HEK293 (cell line): ENCODE measurements around the gene GJB3.

Experiments used
- CTCF ChIA-PET: fragments of 350-600 bp; formaldehyde crosslinking; extraction: SDS; loops from one replicate; lab custom pipeline; 2021; ENCODE audit warnings: antibody characterized with exemption; lab: Yijun Ruan, JAX
- POLR2A ChIA-PET: fragments of 300-600 bp; formaldehyde crosslinking; extraction: SDS; loops from one replicate; lab custom pipeline; 2020; ENCODE audit warnings: antibody characterized with exemption, inconsistent platforms; lab: Yijun Ruan, JAX
- H3K27ac ChIP-seq: fragments of 200-500 bp; sonication (Bioruptor generic); 2 replicates; pipeline ENCODE4 v1.5.1; 2014; ENCODE audit warnings: low read depth, low read length, control low read depth, inconsistent platforms; ENCODE audit errors: extremely low read depth
- H3K36me3 ChIP-seq, 2 experiments: fragments of 200-500 bp in 1 of 2; sonication (Bioruptor generic) in 1 of 2; 1 replicate in 1 of 2; 2 replicates in 1 of 2; pipeline ENCODE4 v1.5.1; 2014 to 2017; ENCODE audit warnings: inconsistent platforms in 2 of 2, low read length in 2 of 2; ENCODE audit not compliant: control insufficient read depth in 2 of 2, insufficient read depth in 1 of 2
- H3K4me1 ChIP-seq: fragments of 200-500 bp; sonication (Bioruptor generic); 2 replicates; pipeline ENCODE4 v1.5.1; 2014; ENCODE audit warnings: mild to moderate bottlenecking, low read length, inconsistent platforms; ENCODE audit not compliant: control insufficient read depth, insufficient read depth
- H3K4me3 ChIP-seq: 2 replicates; pipeline ENCODE4 v1.5.1; 2011; ENCODE audit warnings: low read depth, mild to moderate bottlenecking, control low read depth, low read length, moderate library complexity
- H3K9me3 ChIP-seq: fragments of 200-500 bp; sonication (Bioruptor generic); 2 replicates; pipeline ENCODE4 v1.5.1; 2014; ENCODE audit warnings: low read depth, low read length, inconsistent platforms; ENCODE audit not compliant: control insufficient read depth, insufficient read depth
- EGR2 ChIP-seq: fragments of 450-650 bp; formaldehyde crosslinking; IDR thresholded peaks from 2 replicates; pipeline ENCODE4 v1.5.1; 2016; ENCODE audit warnings: low read depth, missing biosample characterization, missing genetic modification characterization
- KLF16 ChIP-seq: fragments of 450-650 bp; formaldehyde crosslinking; IDR thresholded peaks from 2 replicates; pipeline ENCODE4 v1.5.1; 2017; ENCODE audit warnings: missing biosample characterization, missing genetic modification characterization
- KLF7 ChIP-seq: fragments of 450-650 bp; formaldehyde crosslinking; IDR thresholded peaks from 2 replicates; pipeline ENCODE4 v1.5.1; 2016; ENCODE audit warnings: missing biosample characterization, missing genetic modification characterization, borderline replicate concordance
- MZF1 ChIP-seq: fragments of 450-650 bp; formaldehyde crosslinking; IDR thresholded peaks from 2 replicates; pipeline ENCODE4 v1.5.1; 2017; ENCODE audit warnings: missing biosample characterization, missing genetic modification characterization, borderline replicate concordance
- SCRT2 ChIP-seq: fragments of 450-650 bp; formaldehyde crosslinking; IDR thresholded peaks from 2 replicates; pipeline ENCODE4 v1.5.1; 2016; ENCODE audit warnings: missing biosample characterization, missing genetic modification characterization
- ZBTB8A ChIP-seq: fragments of 450-650 bp; formaldehyde crosslinking; IDR thresholded peaks from 2 replicates; pipeline ENCODE4 v1.5.1; 2016; ENCODE audit warnings: missing biosample characterization, missing genetic modification characterization
- ZEB2 ChIP-seq: fragments of 450-650 bp; formaldehyde crosslinking; IDR thresholded peaks from 2 replicates; pipeline ENCODE4 v1.5.1; 2016; ENCODE audit warnings: missing biosample characterization, missing genetic modification characterization
- ZFHX2 ChIP-seq: fragments of 450-650 bp; formaldehyde crosslinking; conservative IDR thresholded peaks from 2 replicates; pipeline ENCODE4 v1.5.1; 2016; ENCODE audit warnings: missing biosample characterization, missing genetic modification characterization
- ZFP41 ChIP-seq: fragments of 450-650 bp; formaldehyde crosslinking; IDR thresholded peaks from 2 replicates; pipeline ENCODE4 v1.5.1; 2016; ENCODE audit warnings: missing biosample characterization, missing genetic modification characterization, borderline replicate concordance
- ZNF169 ChIP-seq: fragments of 450-650 bp; formaldehyde crosslinking; IDR thresholded peaks from 2 replicates; pipeline ENCODE4 v1.5.1; 2016; ENCODE audit warnings: missing biosample characterization, missing genetic modification characterization
- ZNF2 ChIP-seq: fragments of 450-650 bp; formaldehyde crosslinking; IDR thresholded peaks from 2 replicates; pipeline ENCODE4 v1.5.1; 2016; ENCODE audit warnings: missing biosample characterization, missing genetic modification characterization
- ZNF223 ChIP-seq: fragments of 450-650 bp; formaldehyde crosslinking; IDR thresholded peaks from 2 replicates; pipeline ENCODE4 v1.5.1; 2016; ENCODE audit warnings: missing biosample characterization, missing genetic modification characterization
- ZNF292 ChIP-seq: fragments of 450-650 bp; formaldehyde crosslinking; IDR thresholded peaks from 2 replicates; pipeline ENCODE4 v1.5.1; 2016; ENCODE audit warnings: low read depth, missing biosample characterization, missing genetic modification characterization, borderline replicate concordance
- ZNF335 ChIP-seq: fragments of 450-650 bp; formaldehyde crosslinking; conservative IDR thresholded peaks from 2 replicates; pipeline ENCODE4 v1.5.1; 2016; ENCODE audit warnings: missing biosample characterization, missing genetic modification characterization
- ZNF501 ChIP-seq: fragments of 450-650 bp; formaldehyde crosslinking; IDR thresholded peaks from 2 replicates; pipeline ENCODE4 v1.5.1; 2016; ENCODE audit warnings: missing biosample characterization, missing genetic modification characterization
- ZNF529 ChIP-seq: fragments of 450-650 bp; formaldehyde crosslinking; IDR thresholded peaks from 2 replicates; pipeline ENCODE4 v1.5.1; 2017; ENCODE audit warnings: missing genetic modification characterization, missing biosample characterization; ENCODE audit not compliant: insufficient replicate concordance
- ZNF549 ChIP-seq: fragments of 450-650 bp; IDR thresholded peaks from 2 replicates; pipeline ENCODE4 v1.5.1; 2018; ENCODE audit warnings: missing biosample characterization, missing genetic modification characterization, mild to moderate bottlenecking, inconsistent platforms, moderate library complexity
- ZNF660 ChIP-seq: fragments of 450-650 bp; IDR thresholded peaks from 2 replicates; pipeline ENCODE4 v1.5.1; 2018; ENCODE audit warnings: missing biosample characterization, mild to moderate bottlenecking, missing genetic modification characterization
- ZNF701 ChIP-seq: fragments of 450-650 bp; formaldehyde crosslinking; IDR thresholded peaks from 2 replicates; pipeline ENCODE4 v1.5.1; 2016; ENCODE audit warnings: missing biosample characterization, missing genetic modification characterization
- TF ChIP-seq, protein P1 (sequence below): fragments of 450-650 bp; formaldehyde crosslinking; optimal IDR thresholded peaks from 2 replicates; pipeline ENCODE3; 2016; ENCODE audit warnings: missing biosample characterization, mild to moderate bottlenecking, missing genetic modification characterization
- TF ChIP-seq, protein P2 (sequence below): fragments of 450-650 bp; IDR thresholded peaks from 2 replicates; pipeline ENCODE4 v1.5.1; 2018; ENCODE audit warnings: missing biosample characterization, missing genetic modification characterization
- TF ChIP-seq, protein P3 (sequence below): fragments of 450-650 bp; formaldehyde crosslinking; IDR thresholded peaks from 2 replicates; pipeline ENCODE4 v1.5.1; 2016; ENCODE audit warnings: missing biosample characterization, missing genetic modification characterization, borderline replicate concordance
- TF ChIP-seq, protein P4 (sequence below): fragments of 450-650 bp; formaldehyde crosslinking; IDR thresholded peaks from 2 replicates; pipeline ENCODE4 v1.5.1; 2017; ENCODE audit warnings: missing biosample characterization, missing genetic modification characterization

The GJB3 gene

DNA sequence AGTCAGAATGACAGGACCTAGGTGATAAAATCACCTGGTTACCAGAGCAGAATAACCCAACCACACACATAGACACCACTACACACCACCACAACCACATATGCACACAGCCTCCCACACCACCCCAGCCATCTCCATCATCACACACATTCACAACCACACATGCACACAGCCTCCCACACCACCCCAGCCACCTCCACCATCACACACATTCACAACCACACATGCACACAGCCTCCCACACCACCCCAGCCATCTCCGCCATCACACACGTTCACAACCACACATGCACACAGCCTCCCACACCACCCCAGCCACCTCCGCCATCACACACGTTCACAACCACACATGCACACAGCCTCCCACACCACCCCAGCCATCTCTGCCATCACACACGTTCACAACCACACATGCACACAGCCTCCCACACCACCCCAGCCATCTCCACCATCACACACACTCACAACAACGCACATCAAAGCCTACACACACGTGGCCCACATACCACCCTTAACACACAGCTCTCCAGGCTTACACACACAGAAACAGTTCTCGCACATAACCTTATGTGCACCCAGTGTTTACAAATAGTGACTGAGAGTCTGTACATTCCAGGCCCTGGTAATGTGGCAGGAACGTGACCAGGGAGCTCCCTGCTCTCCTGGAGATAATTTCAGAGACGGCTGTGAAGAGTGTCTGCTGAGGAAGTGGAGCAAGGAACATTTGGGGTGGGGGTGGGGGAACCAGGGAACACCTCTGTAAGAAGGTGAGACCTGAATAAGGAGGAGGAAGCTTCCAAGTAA is 3.3 kb upstream of the GJB3 start:
- Histone ChIP-seq H3K4me1 (no peaks in the 10 kb centered on the region), H3K27ac (no peak overlapping the region), H3K36me3 (no peaks in the 10 kb centered on the region), H3K4me3 (no peak overlapping the region), H3K9me3 (no peaks in the 10 kb centered on the region)
- POLR2A ChIA-PET, result no interaction called here
- TF ChIP-seq ZFHX2 (tag by site-specific recombination), result peak; percentile 74
- peak; percentile 91 for TF ChIP-seq EGR2 (tag by site-specific recombination)
- TF ChIP-seq ZNF501 (tag by site-specific recombination), result no peak
- TF ChIP-seq, protein P1, sequence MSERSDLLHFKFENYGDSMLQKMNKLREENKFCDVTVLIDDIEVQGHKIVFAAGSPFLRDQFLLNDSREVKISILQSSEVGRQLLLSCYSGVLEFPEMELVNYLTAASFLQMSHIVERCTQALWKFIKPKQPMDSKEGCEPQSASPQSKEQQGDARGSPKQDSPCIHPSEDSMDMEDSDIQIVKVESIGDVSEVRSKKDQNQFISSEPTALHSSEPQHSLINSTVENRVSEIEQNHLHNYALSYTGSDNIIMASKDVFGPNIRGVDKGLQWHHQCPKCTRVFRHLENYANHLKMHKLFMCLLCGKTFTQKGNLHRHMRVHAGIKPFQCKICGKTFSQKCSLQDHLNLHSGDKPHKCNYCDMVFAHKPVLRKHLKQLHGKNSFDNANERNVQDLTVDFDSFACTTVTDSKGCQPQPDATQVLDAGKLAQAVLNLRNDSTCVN, result no peak
- CTCF ChIA-PET, result interaction anchor here (0.6 to 2.5 kb wide), 4 partner anchors 28 to 527 kb away, joined by 3 to 11 read pairs (median 3); no protein-coding TSS in a partner anchor

DNA sequence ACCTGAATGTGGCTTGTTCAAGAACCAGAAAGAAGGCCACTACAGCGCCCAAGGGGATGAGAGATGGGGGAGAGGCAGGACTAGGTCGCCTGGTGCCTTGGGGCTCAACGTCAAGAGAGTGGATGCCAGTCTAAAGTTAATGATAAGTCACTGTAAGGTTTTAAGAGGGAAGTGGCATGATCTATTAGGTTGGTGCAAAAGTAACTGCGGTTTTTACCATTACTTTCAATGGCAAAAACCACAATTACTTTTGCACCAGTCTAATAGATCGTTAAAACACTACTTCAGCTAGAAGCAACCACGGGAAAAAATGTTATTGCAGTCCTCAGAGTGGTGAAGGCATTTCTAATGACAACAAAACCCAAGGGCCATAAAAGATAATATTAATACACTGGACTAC is 2.6 kb upstream of the GJB3 start:
- H3K9me3 ChIP-seq, result no peaks in the 10 kb centered on the region
- ChIA-PET CTCF (interaction anchor here (0.7 to 2.5 kb wide), 4 partner anchors 9 to 528 kb away, joined by 3 to 11 read pairs (median 4); no protein-coding TSS in a partner anchor), POLR2A (no interaction called here)
- H3K36me3 ChIP-seq, result no peaks in the 10 kb centered on the region
- H3K4me3 ChIP-seq, result no peak overlapping the region
- H3K27ac ChIP-seq, result no peak overlapping the region
- no peaks in the 10 kb centered on the region for H3K4me1 ChIP-seq
- no peak for TF ChIP-seq ZNF169 (tag by site-specific recombination)
- TF ChIP-seq, protein P2, sequence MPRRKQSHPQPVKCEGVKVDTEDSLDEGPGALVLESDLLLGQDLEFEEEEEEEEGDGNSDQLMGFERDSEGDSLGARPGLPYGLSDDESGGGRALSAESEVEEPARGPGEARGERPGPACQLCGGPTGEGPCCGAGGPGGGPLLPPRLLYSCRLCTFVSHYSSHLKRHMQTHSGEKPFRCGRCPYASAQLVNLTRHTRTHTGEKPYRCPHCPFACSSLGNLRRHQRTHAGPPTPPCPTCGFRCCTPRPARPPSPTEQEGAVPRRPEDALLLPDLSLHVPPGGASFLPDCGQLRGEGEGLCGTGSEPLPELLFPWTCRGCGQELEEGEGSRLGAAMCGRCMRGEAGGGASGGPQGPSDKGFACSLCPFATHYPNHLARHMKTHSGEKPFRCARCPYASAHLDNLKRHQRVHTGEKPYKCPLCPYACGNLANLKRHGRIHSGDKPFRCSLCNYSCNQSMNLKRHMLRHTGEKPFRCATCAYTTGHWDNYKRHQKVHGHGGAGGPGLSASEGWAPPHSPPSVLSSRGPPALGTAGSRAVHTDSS, result no peak
- TF ChIP-seq KLF16 (tag by site-specific recombination), result no peak
- no peak for TF ChIP-seq ZNF549 (tag by site-specific recombination)
- TF ChIP-seq ZNF660, result no peak
- no peak for TF ChIP-seq MZF1 (tag by site-specific recombination)
- TF ChIP-seq ZNF529 (tag by site-specific recombination), result no peak
- TF ChIP-seq ZFP41, result no peak
- no peak for TF ChIP-seq ZBTB8A (tag by site-specific recombination)

DNA sequence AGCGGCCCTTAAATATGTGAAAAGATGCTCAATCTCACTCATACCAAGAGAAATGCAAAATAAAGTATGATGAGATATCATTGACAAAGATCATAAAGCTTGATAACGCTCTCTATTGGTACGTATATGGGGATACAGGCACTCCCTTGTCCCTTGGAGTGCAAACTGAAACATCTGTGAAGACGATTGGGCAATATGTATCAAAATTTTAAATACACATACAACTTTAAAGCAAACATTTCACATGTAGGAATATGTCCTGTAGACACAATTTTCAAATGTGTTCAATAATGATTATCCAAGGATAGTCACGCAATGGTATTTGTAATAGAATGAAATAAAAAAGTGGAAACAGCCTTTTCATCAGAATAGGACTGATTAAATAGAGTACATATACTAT is 2.0 kb upstream of the GJB3 start:
- no peaks in the 10 kb centered on the region for H3K36me3 ChIP-seq
- ChIA-PET CTCF (interaction anchor here (0.6 to 2.5 kb wide), 5 partner anchors 8 to 404 kb away, joined by 3 to 11 read pairs (median 5); no protein-coding TSS in a partner anchor), POLR2A (no interaction called here)
- no peaks in the 10 kb centered on the region for H3K9me3 ChIP-seq
- H3K27ac ChIP-seq, result no peak overlapping the region
- no peak overlapping the region for H3K4me3 ChIP-seq
- H3K4me1 ChIP-seq, result no peaks in the 10 kb centered on the region
- no peak for TF ChIP-seq SCRT2
- no peak for TF ChIP-seq KLF7 (tag by site-specific recombination)
- TF ChIP-seq ZEB2 (tag by site-specific recombination), result no peak
- no peak for TF ChIP-seq ZNF223 (tag by site-specific recombination)
- TF ChIP-seq, protein P3, sequence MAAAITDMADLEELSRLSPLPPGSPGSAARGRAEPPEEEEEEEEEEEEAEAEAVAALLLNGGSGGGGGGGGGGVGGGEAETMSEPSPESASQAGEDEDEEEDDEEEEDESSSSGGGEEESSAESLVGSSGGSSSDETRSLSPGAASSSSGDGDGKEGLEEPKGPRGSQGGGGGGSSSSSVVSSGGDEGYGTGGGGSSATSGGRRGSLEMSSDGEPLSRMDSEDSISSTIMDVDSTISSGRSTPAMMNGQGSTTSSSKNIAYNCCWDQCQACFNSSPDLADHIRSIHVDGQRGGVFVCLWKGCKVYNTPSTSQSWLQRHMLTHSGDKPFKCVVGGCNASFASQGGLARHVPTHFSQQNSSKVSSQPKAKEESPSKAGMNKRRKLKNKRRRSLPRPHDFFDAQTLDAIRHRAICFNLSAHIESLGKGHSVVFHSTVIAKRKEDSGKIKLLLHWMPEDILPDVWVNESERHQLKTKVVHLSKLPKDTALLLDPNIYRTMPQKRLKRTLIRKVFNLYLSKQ (tag by site-specific recombination), result no peak
- TF ChIP-seq ZNF701, result no peak
- TF ChIP-seq ZNF292 (tag by site-specific recombination), result no peak
- TF ChIP-seq ZNF335 (tag by site-specific recombination), result no peak
- TF ChIP-seq, protein P4, sequence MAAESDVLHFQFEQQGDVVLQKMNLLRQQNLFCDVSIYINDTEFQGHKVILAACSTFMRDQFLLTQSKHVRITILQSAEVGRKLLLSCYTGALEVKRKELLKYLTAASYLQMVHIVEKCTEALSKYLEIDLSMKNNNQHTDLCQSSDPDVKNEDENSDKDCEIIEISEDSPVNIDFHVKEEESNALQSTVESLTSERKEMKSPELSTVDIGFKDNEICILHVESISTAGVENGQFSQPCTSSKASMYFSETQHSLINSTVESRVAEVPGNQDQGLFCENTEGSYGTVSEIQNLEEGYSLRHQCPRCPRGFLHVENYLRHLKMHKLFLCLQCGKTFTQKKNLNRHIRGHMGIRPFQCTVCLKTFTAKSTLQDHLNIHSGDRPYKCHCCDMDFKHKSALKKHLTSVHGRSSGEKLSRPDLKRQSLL, result no peak
- no peak for TF ChIP-seq ZNF2 (tag by site-specific recombination)
